Fibroblast of villous mesenchyme (primary cell): Measurements from ENCODE around the gene RADIL. TPM values are rescaled to one million over a fixed set of nuclear protein-coding genes. Genes with fewer than 3 reads are reported as not detected.
"Not testable (repeated sequence)": the region's sequence is repeated elsewhere in the genome, so short reads cannot be mapped to it uniquely, and the experiment has no call there.

Experiments
- DNase-seq: peaks from one replicate; pipeline ENCODE4 v3.0.0-alpha.2; 2010; ENCODE audit warnings: low read depth
- H3K4me3 ChIP-seq: 2 replicates; pipeline ENCODE4 v1.5.1; 2011; ENCODE audit warnings: low read depth, mild to moderate bottlenecking, low read length
- CTCF ChIP-seq: IDR thresholded peaks from 2 replicates; pipeline ENCODE4 v1.5.1; 2012; ENCODE audit warnings: low read depth, mild to moderate bottlenecking, low read length; ENCODE audit not compliant: insufficient read depth
- total RNA-seq: library from RNA; depleted of rRNA; stranded (reverse); fragments of >200 nt; gene quantifications from 2 replicates; pipeline ENCODE4 v1.2.3, GENCODE V29; 2012

Gene RADIL
- total RNA-seq, 1 donor: under 0.01 TPM

GRCh38 chr7:4794591-4795350, 88.7 kb downstream of the RADIL start:
- no peak for TF ChIP-seq CTCF
- no peak for DNase-seq
- no peak overlapping the region for H3K4me3 ChIP-seq

GRCh38 chr7:4794171-4794570, 89.3 kb downstream of the RADIL start:
- DNase-seq: not testable (repeated sequence)

DNA sequence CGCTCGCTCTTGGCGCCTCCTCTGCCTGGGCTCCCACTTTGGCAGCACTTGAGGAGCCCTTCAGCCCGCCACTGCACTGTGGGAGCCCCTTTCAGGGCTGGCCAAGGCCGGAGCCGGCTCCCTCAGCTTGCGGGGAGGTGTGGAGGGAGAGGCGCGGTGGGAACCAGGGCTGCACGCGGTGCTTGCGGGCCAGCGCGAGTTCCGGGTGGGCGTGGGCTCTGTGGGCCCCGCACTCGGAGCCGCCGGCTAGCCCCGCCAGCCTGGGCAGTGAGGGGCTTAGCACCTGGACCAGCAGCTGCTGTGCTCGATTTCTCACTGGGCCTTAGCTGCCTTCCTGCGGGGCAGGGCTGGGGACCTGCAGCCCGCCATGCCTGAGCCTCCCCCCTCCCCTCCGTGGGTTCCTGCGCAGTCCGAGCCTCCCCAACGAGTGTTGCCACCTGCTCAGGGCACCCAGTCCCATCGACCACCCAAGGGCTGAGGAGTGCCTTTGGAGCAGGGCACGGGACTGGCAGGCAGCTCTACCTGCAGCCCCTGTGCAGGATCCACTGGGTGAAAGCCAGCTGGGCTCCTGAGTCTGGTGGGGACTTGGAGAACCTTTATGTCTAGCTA, 90.0 kb downstream of the RADIL start:
- DNase-seq, H3K4me3 ChIP-seq: not testable (repeated sequence)

More at GRCh38 chr7:4794171-4794570, 89.3 kb downstream of the RADIL start:
- not testable (repeated sequence) for H3K4me3 ChIP-seq

DNA sequence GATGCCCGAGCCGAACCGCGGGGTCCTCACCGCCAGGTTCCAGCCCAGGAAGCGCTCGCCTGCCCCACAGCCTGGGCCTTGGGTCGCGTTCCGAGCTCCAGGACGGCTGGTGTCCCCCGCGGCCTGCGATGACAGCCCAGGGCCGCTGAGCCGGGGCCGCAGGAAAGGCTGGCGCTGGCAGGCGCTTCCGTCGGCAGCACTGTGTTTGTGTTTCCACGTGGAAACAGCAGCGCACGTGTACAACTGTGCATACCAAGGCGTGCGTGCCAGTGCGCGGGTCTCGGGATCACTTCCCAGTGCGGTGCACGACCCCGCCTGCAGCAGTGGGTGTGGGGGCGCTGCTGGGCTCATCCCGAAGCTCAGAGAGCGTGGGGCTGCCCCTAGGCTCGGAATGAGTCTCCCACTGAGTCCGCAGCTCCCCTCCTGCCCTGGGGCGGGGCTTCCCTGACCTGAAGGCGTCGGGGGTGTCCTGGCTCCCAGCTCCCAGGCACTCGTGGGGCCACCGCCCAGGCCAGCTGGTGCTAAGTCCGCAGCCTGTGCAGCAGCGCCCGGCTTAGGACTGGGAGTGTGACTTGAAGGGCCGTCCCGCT, 90.9 kb downstream of the RADIL start:
- TF ChIP-seq CTCF: no peak
- peak; percentile 13 for DNase-seq
- H3K4me3 ChIP-seq: peak overlapping the region; percentile 7

GRCh38 chr7:4791738-4792536, 91.6 kb downstream of the RADIL start:
- DNase-seq: peak; percentile 42
- peak; percentile 49 for TF ChIP-seq CTCF
- peak overlapping the region; percentile 7 for H3K4me3 ChIP-seq

DNA sequence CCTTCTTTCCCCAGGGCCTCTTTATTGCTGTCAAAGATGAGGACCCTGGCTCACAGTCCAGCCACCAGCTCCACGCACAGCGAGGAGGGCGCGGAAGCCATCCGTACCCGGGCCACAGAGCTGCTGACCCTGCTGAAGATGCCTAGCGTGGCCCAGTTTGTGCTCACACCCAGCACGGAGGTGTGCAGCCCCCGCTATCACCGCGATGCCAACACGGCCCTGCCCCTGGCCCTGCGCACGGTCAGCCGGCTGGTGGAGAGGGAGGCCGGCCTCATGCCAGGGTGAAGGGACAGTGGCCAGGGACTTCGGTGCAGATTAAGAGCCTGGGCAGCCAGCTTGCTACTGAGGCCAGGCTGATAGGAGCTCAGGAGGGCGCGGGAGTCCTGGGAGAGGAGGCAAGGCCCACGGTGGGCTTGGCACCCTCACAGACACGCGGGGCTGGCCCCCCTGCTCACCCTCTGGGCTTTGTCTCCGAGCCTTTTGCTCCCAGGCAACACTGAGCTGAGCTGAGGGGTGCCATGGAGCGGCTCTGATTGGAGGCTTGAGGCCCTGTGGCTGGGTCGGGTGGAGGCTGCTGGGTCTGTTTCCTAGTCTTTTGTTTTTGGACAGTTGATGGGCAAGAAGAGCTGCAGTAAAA, 92.3 kb downstream of the RADIL start:
- DNase-seq: no peak
- TF ChIP-seq CTCF: no peak
- no peak overlapping the region for H3K4me3 ChIP-seq

DNA sequence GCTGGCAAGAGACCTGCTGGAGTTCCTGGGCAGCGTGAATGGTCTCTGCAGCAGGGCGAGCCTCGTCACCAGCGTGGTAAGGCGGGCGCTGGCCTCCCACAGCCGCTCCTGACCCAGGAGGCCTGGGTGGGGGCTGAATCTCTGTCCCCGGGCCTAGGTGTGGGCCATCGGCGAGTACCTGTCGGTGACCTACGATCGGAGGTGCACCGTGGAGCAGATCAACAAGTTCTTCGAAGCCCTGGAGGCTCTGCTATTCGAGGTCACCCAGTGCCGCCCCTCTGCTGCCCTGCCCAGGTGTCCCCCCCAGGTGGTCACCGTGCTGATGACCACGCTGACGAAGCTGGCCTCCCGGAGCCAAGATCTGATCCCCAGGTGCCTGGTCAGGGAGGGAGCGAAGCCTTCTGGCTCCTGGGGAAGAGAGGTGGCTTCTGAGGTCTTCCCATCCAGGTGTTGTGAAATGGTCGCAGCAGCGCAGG, 93.0 kb downstream of the RADIL start:
- no peak overlapping the region for H3K4me3 ChIP-seq
- DNase-seq: no peak
- TF ChIP-seq CTCF: no peak
